Fibroblast of upper back skin (primary cell): ENCODE data around the gene KIR2DL1.
"Not testable (repeated sequence)": the region's sequence is repeated elsewhere in the genome, so short reads cannot be mapped to it uniquely, and the experiment has no call there.

ENCODE experiments used
- DNase-seq: peaks from one replicate; pipeline ENCODE4 v3.0.0-alpha.2; 2013

Gene KIR2DL1

GRCh38 chr19:54771018-54771960, 1.7 kb downstream of the KIR2DL1 start:
- DNase-seq: not testable (repeated sequence)

DNA sequence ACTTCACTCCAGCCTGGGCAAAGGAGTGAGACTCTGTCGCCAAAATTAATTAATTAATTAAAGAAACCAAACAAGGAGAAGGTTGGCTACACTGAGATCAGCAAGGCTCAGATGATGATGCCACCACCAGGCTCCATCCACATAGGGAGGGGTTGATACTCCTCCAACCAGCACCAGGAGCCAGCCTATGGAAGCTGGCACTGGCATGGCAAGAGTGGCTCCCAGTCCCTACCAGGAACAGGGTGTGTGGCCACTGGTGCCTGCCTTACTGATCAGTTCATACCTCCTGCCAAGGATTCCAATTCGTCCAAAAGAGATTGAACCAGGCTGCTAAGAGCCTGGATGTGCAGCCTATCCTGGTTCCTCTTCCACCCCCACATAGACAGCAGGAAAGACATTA, 3.1 kb downstream of the KIR2DL1 start:
- DNase-seq: not testable (repeated sequence)

DNA sequence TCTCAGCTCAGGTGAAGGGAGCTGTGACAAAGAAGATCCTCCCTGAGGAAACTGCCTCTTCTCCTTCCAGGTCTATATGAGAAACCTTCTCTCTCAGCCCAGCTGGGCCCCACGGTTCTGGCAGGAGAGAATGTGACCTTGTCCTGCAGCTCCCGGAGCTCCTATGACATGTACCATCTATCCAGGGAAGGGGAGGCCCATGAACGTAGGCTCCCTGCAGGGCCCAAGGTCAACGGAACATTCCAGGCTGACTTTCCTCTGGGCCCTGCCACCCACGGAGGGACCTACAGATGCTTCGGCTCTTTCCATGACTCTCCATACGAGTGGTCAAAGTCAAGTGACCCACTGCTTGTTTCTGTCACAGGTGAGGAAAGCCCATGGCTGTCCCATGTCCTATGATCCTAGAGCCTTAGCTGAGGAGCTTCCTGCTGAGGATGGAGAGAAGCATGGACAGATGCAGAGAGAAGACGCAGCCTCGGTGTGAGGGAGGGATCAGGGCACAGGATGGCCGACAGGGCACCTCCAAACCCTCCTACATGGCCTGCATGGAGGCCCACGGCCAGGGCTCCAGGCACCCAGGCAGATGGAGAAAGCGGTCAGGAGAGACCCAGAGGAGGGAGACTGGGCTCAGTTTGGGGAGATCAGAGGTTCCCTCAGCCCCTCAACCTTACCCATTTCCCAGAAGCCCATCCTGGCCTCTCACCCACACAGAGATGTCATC, 5.7 kb downstream of the KIR2DL1 start:
- DNase-seq: not testable (repeated sequence)

DNA sequence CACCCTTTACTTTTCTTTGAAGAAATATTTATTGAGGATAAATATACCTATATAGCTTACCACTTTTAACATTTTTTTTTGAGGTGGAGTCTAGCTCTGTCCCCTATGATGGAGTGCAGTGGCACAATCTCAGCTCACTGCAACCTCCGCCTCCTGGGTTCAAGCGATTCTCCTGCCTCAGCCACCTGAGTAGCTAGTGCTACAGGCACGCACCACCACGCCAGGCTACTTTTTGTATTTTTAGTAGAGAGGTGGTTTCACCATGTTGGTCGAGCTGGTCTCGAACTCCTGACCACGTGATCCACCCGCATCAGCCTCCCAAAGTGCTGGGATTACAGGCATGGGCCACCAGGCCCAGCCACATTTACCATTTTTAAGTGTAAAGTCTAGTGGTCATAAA, 6.2 kb downstream of the KIR2DL1 start:
- not testable (repeated sequence) for DNase-seq

GRCh38 chr19:54777851-54778250, 8.3 kb downstream of the KIR2DL1 start:
- not testable (repeated sequence) for DNase-seq

- not testable (repeated sequence) for DNase-seq
These were observed 9.3 kb downstream of the KIR2DL1 start for GRCh38 chr19:54778896-54779295.

DNA sequence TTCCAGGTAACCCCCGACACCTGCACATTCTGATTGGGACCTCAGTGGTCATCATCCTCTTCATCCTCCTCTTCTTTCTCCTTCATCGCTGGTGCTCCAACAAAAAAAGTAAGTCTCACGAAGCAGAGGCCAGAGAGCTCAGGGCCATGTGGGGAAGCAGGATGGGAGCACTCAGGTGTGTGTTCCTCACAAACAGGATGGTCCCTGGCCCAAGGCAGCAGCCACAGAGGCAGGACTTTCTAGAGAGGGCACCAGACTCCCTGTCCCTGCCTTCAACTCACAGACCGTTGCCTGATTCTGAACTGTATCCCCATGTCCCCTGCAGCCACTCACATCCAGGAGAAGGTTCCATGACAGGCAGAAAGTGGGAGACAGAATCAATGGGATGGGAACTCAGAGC, 13.3 kb downstream of the KIR2DL1 start:
- not testable (repeated sequence) for DNase-seq

DNA sequence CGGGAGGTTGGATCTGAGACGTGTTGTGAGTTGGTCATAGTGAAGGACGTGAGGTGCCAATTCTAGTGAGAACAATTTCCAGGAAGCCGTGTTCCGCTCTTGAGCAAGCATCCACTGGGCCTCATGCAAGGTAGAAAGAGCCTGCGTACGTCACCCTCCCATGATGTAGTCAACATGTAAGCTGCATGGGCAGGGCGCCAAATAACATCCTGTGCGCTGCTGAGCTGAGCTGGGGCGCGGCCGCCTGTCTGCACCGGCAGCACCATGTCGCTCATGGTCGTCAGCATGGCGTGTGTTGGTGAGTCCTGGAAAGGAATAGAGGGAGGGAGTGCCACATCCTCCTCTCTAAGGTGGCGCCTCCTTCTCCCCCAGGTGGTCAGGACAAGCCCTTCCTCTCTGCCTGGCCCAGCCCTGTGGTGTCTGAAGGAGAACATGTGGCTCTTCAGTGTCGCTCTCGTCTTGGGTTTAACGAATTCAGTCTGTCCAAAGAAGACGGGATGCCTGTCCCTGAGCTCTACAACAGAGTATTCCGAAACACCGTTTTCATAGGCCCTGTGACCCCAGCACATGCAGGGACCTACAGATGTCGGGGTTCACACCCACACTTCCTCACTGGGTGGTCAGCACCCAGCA, 16.6 kb downstream of the KIR2DL1 start:
- DNase-seq: not testable (repeated sequence)

- DNase-seq: not testable (repeated sequence)
These were observed 18.6 kb downstream of the KIR2DL1 start for GRCh38 chr19:54788154-54788553.

DNA sequence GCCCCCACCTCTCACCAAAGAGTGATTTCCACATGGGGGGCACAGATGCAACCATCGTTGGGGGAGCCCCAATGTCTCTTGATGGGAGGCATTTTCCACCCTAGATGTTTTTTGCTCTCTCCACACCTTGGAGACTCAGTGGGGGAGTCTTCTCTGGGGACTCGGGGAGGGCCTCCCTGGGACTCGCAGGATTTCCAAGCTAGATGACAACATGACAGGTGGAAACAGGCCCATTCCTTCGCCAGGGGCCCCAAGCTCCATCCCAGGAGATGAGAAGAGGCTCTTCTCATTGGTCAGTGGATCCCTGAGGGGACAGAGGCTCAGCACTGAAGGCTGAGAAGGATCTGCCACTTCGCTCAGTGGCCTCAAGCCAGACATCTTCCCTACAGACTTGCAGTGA, 21.1 kb downstream of the KIR2DL1 start:
- DNase-seq: no peak

DNA sequence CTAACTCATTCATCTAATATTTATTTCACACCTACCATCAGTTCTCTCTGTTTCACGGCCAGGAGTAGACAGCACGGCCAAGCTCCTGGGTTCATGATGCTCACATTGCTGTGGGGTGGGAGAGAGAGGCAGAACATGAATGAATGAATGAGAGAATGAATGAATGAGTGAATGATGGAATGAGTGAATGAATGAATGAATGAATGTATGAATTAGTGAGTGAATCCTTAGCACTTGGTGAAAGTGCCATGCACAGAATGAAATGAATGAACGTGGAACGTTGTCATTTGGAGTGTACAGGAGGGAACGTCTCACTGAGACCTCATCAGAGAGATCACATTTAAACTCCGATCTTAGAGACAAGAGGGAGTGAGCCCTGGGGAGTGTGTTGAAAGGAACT, 21.9 kb downstream of the KIR2DL1 start:
- DNase-seq: no peak

- DNase-seq: no peak
These were observed 23.2 kb downstream of the KIR2DL1 start for GRCh38 chr19:54792814-54793213.

GRCh38 chr19:54795758-54796157, 26.2 kb downstream of the KIR2DL1 start:
- DNase-seq: no peak

DNA sequence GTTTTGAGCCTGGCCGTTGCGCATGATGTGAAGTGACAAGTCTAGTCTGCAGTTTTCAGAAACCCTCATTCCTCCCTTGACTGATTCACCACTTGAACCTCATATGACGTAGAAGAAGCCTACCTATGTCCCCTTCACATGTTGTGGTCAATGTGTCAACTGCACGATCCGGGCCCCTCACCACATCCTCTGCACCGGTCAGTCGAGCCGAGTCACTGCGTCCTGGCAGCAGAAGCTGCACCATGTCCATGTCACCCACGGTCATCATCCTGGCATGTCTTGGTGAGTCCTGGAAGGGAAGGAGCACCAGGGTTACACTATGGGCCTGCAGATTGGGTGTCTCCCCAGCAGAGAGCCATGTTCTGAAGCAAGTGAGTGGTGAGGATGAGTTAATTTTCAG, 33.8 kb downstream of the KIR2DL1 start, which contains the start of gene KIR2DL4:
KIR2DL4 (plus strand) TSS at position 201 of the 400 bp plus-strand sequence; CDS start at position 243, 42 bp downstream.
- DNase-seq: no peak

DNA sequence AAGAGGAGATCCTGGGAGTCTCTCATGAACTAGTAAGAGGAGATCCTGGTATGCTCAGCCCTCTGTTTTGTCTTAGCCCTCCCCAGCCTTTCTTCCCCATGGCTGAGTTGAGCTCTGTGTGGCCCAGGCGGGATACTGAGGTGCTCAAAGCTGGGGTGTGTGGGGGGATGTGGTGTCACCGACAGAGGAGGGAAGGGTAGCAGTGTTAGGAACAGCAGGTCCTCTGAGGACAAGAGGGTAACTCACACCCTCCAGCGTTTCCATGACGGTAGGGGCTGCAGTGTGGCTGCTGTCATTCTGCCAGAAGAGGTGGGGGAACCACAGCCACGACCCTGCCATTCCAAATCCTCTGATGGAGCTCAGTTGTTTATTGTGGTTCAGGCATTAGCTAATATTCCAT, 34.5 kb downstream of the KIR2DL1 start:
- no peak for DNase-seq

- no peak for DNase-seq
These were observed 35.0 kb downstream of the KIR2DL1 start for GRCh38 chr19:54804571-54804970.

DNA sequence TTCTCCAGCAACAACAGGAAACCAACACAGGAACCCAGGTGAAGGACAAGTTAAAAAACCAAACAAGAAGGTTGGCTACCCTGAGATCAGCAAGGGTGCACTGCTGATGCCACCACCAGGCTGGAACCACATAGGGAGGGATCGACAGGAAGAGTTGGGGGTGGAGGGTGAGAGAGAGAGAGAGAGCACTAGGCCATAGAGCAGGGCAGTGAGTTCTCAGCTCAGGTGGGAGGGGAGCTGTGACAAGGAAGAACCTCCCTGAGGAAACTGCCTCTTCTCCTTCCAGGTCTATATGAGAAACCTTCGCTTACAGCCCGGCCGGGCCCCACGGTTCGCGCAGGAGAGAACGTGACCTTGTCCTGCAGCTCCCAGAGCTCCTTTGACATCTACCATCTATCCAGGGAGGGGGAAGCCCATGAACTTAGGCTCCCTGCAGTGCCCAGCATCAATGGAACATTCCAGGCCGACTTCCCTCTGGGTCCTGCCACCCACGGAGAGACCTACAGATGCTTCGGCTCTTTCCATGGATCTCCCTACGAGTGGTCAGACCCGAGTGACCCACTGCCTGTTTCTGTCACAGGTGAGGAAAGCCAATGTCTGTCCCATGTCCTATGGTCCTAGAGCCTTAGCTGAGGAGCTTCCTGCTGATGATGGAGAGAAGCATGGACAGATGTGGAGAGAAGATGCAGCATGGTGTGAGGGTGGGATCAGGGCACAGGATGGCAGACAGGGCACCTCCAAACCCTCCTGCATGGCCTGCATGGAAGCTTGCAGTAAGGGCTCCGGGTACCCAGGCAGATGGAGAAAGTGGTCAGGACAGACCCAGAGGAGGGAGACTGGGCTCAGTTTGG, 36.3 kb downstream of the KIR2DL1 start:
- DNase-seq: no peak

DNA sequence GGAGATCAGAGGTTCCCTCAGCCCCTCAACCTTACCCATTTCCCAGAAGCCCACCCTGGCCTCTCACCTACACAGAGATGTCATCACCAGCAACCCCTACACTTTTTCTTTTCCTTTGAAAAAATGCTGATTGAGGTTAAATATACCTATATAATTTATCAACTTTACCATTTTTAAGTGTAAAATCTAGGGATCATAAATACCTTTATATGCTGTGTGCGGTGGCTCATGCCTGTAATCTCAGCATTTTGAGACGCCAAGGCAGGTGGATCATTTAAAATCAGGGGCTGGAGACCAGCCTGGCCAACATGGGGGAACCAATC, 36.9 kb downstream of the KIR2DL1 start:
- DNase-seq: no peak

- DNase-seq: not testable (repeated sequence)
These were observed 45.0 kb downstream of the KIR2DL1 start for GRCh38 chr19:54814571-54814970.

DNA sequence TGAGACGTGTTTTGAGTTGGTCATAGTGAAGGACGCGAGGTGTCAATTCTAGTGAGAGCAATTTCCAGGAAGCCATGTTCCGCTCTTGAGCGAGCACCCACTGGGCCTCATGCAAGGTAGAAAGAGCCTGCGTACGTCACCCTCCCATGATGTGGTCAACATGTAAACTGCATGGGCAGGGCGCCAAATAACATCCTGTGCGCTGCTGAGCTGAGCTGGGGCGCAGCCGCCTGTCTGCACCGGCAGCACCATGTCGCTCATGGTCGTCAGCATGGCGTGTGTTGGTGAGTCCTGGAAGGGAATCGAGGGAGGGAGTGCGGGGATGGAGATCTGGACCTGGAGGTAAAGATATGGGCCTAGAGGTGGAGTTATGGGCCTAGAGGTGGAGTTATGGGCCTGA, 46.7 kb downstream of the KIR2DL1 start, which contains the start of gene KIR3DL1:
KIR3DL1 (plus strand) TSS at position 218 of the 400 bp plus-strand sequence.
- not testable (repeated sequence) for DNase-seq

- DNase-seq: no peak
These were observed 48.3 kb downstream of the KIR2DL1 start for GRCh38 chr19:54817670-54818536.
